Measurements from ENCODE around the gene CORO2A.
"Not testable (repeated sequence)": the region's sequence is repeated elsewhere in the genome, so short reads cannot be mapped to it uniquely, and the experiment has no call there.

CORO2A gene

GRCh38 chr9:98130576-98131228, 61.7 kb downstream of the CORO2A start:
- H3K27me3 ChIP-seq (ENCODE audit: insufficient read depth, low read length), result no peaks in the 10 kb centered on the region
- no peaks in the 10 kb centered on the region for H3K36me3 ChIP-seq (ENCODE audit: insufficient read depth, low read length)
- no peak overlapping the region for H2AFZ ChIP-seq (ENCODE audit: low read length)
- H3K27ac ChIP-seq (ENCODE audit: low read depth, low read length, poor library complexity, severe bottlenecking), result no peak overlapping the region
- no peak overlapping the region for H3K4me2 ChIP-seq (ENCODE audit: low read length)
- no peak overlapping the region for H3K4me3 ChIP-seq (ENCODE audit: low read depth, low read length, poor library complexity, severe bottlenecking)
- H3K9ac ChIP-seq (ENCODE audit: low read length), result no peak overlapping the region
- H4K20me1 ChIP-seq (ENCODE audit: insufficient read depth, low read length), result no peaks in the 10 kb centered on the region
- no peaks in the 10 kb centered on the region for H3K9me2 ChIP-seq (ENCODE audit: low read depth, low read length)
- no peaks in the 10 kb centered on the region for H3K79me2 ChIP-seq (ENCODE audit: insufficient read depth, low read length)
- peaks cover 7% of the 10 kb centered on the region for H3K4me1 ChIP-seq (ENCODE audit: insufficient read depth, low read length, severe bottlenecking)
- no peak for TF ChIP-seq EZH2 (IDR thresholded peaks at IDR 0.05; ENCODE audit: borderline replicate concordance, low read length)
- no peak for TF ChIP-seq CTCF (IDR thresholded peaks at IDR 0.05; ENCODE audit: low read length)
- H3K9me3 ChIP-seq (ENCODE audit: low read length), result no peaks in the 10 kb centered on the region
- H3F3A ChIP-seq (ENCODE audit: insufficient read depth, low read length), result no peaks in the 10 kb centered on the region

- H3K9me3 ChIP-seq (ENCODE audit: low read length); H3K4me2 ChIP-seq (ENCODE audit: low read length); H3K9ac ChIP-seq (ENCODE audit: low read length); H3K9me2 ChIP-seq (ENCODE audit: low read depth, low read length); H3K27ac ChIP-seq (ENCODE audit: low read depth, low read length, poor library complexity, severe bottlenecking); H3K36me3 ChIP-seq (ENCODE audit: insufficient read depth, low read length); H3F3A ChIP-seq (ENCODE audit: insufficient read depth, low read length); H4K20me1 ChIP-seq (ENCODE audit: insufficient read depth, low read length); H3K79me2 ChIP-seq (ENCODE audit: insufficient read depth, low read length); H3K4me1 ChIP-seq (ENCODE audit: insufficient read depth, low read length, severe bottlenecking); H3K27me3 ChIP-seq (ENCODE audit: insufficient read depth, low read length); H2AFZ ChIP-seq (ENCODE audit: low read length); H3K4me3 ChIP-seq (ENCODE audit: low read depth, low read length, poor library complexity, severe bottlenecking): not testable (repeated sequence)
These were observed 62.4 kb downstream of the CORO2A start for GRCh38 chr9:98130060-98130459.

GRCh38 chr9:98129451-98129881, 63.0 kb downstream of the CORO2A start:
- H3K4me1 ChIP-seq (ENCODE audit: insufficient read depth, low read length, severe bottlenecking), result peaks cover 7% of the 10 kb centered on the region
- H4K20me1 ChIP-seq (ENCODE audit: insufficient read depth, low read length), result no peaks in the 10 kb centered on the region
- no peaks in the 10 kb centered on the region for H3K36me3 ChIP-seq (ENCODE audit: insufficient read depth, low read length)
- no peak overlapping the region for H3K9ac ChIP-seq (ENCODE audit: low read length)
- no peaks in the 10 kb centered on the region for H3F3A ChIP-seq (ENCODE audit: insufficient read depth, low read length)
- no peak overlapping the region for H3K4me3 ChIP-seq (ENCODE audit: low read depth, low read length, poor library complexity, severe bottlenecking)
- H3K9me3 ChIP-seq (ENCODE audit: low read length), result no peaks in the 10 kb centered on the region
- TF ChIP-seq CTCF (IDR thresholded peaks at IDR 0.05; ENCODE audit: low read length), result no peak
- no peak for TF ChIP-seq EZH2 (IDR thresholded peaks at IDR 0.05; ENCODE audit: borderline replicate concordance, low read length)
- no peaks in the 10 kb centered on the region for H3K79me2 ChIP-seq (ENCODE audit: insufficient read depth, low read length)
- no peaks in the 10 kb centered on the region for H3K27me3 ChIP-seq (ENCODE audit: insufficient read depth, low read length)
- no peak overlapping the region for H3K27ac ChIP-seq (ENCODE audit: low read depth, low read length, poor library complexity, severe bottlenecking)
- H2AFZ ChIP-seq (ENCODE audit: low read length), result no peak overlapping the region
- H3K4me2 ChIP-seq (ENCODE audit: low read length), result no peak overlapping the region; the same call in 1 of the 2 replicates
- no peaks in the 10 kb centered on the region for H3K9me2 ChIP-seq (ENCODE audit: low read depth, low read length)

GRCh38 chr9:98128316-98128715, 64.1 kb downstream of the CORO2A start:
- H3K9me3 ChIP-seq (ENCODE audit: low read length), result no peaks in the 10 kb centered on the region
- no peaks in the 10 kb centered on the region for H4K20me1 ChIP-seq (ENCODE audit: insufficient read depth, low read length)
- no peaks in the 10 kb centered on the region for H3K79me2 ChIP-seq (ENCODE audit: insufficient read depth, low read length)
- H3K27me3 ChIP-seq (ENCODE audit: insufficient read depth, low read length), result no peaks in the 10 kb centered on the region
- H3K9me2 ChIP-seq (ENCODE audit: low read depth, low read length), result no peaks in the 10 kb centered on the region
- H3K4me1 ChIP-seq (ENCODE audit: insufficient read depth, low read length, severe bottlenecking), result peaks cover 7% of the 10 kb centered on the region
- no peak overlapping the region for H3K9ac ChIP-seq (ENCODE audit: low read length)
- H3F3A ChIP-seq (ENCODE audit: insufficient read depth, low read length), result no peaks in the 10 kb centered on the region
- H3K4me2 ChIP-seq (ENCODE audit: low read length), result no peak overlapping the region
- TF ChIP-seq EZH2 (IDR thresholded peaks at IDR 0.05; ENCODE audit: borderline replicate concordance, low read length), result no peak
- no peak overlapping the region for H2AFZ ChIP-seq (ENCODE audit: low read length)
- no peak overlapping the region for H3K4me3 ChIP-seq (ENCODE audit: low read depth, low read length, poor library complexity, severe bottlenecking)
- H3K27ac ChIP-seq (ENCODE audit: low read depth, low read length, poor library complexity, severe bottlenecking), result no peak overlapping the region
- no peaks in the 10 kb centered on the region for H3K36me3 ChIP-seq (ENCODE audit: insufficient read depth, low read length)
